ENCODE measurements around the gene GOLGA8Q. TPM values are rescaled to one million over a fixed set of nuclear protein-coding genes. Genes with fewer than 3 reads are reported as not detected.
"Not testable (repeated sequence)": the region's sequence is repeated elsewhere in the genome, so short reads cannot be mapped to it uniquely, and the experiment has no call there.

GOLGA8Q gene
- total and polyA plus RNA-seq, 2 donors, result 0.34 to 0.42 TPM

- H3K9me3 ChIP-seq (ENCODE audit: control insufficient read depth in 2 of 2, insufficient read depth in 1 of 2, low read length in 1 of 2); DNase-seq (ENCODE audit: low read depth in 6 of 9, low spot score in 9 of 9); H3K36me3 ChIP-seq (ENCODE audit: control insufficient read depth in 2 of 2, insufficient read depth in 2 of 2, low read length in 1 of 2); H3K27me3 ChIP-seq (ENCODE audit: control insufficient read depth in 2 of 2, insufficient read depth in 1 of 2, low read length in 1 of 2); H3K4me1 ChIP-seq (ENCODE audit: control insufficient read depth in 2 of 2, insufficient read depth in 2 of 2, low read length in 2 of 2); H3K27ac ChIP-seq (ENCODE audit: low read depth in 1 of 2, low read length in 1 of 2); H3K4me3 ChIP-seq (ENCODE audit: low read length in 2 of 2): not testable (repeated sequence)
- no CpG with 5 or more reads among the region's 38 CpGs for WGBS
Observed at GRCh38 chr15:30573012-30573491, 21.2 kb downstream of the GOLGA8Q start.

- not testable (repeated sequence) for H3K9me3 ChIP-seq (ENCODE audit: control insufficient read depth in 2 of 2, insufficient read depth in 1 of 2, low read length in 1 of 2); H3K4me1 ChIP-seq (ENCODE audit: control insufficient read depth in 2 of 2, insufficient read depth in 2 of 2, low read length in 2 of 2); DNase-seq (ENCODE audit: low read depth in 6 of 9, low spot score in 9 of 9); H3K27me3 ChIP-seq (ENCODE audit: control insufficient read depth in 2 of 2, insufficient read depth in 1 of 2, low read length in 1 of 2); H3K36me3 ChIP-seq (ENCODE audit: control insufficient read depth in 2 of 2, insufficient read depth in 2 of 2, low read length in 1 of 2); H3K4me3 ChIP-seq (ENCODE audit: low read length in 2 of 2); H3K27ac ChIP-seq (ENCODE audit: low read depth in 1 of 2, low read length in 1 of 2)
- no CpG with 5 or more reads among the region's 6 CpGs for WGBS
Observed at GRCh38 chr15:30579394-30579970, 27.6 kb downstream of the GOLGA8Q start.

GRCh38 chr15:30580716-30581115 is 28.9 kb downstream of the GOLGA8Q start:
- not testable (repeated sequence) for H3K27me3 ChIP-seq (ENCODE audit: control insufficient read depth in 2 of 2, insufficient read depth in 1 of 2, low read length in 1 of 2); H3K4me3 ChIP-seq (ENCODE audit: low read length in 2 of 2); H3K9me3 ChIP-seq (ENCODE audit: control insufficient read depth in 2 of 2, insufficient read depth in 1 of 2, low read length in 1 of 2); H3K27ac ChIP-seq (ENCODE audit: low read depth in 1 of 2, low read length in 1 of 2); DNase-seq (ENCODE audit: low read depth in 6 of 9, low spot score in 9 of 9); H3K4me1 ChIP-seq (ENCODE audit: control insufficient read depth in 2 of 2, insufficient read depth in 2 of 2, low read length in 2 of 2); H3K36me3 ChIP-seq (ENCODE audit: control insufficient read depth in 2 of 2, insufficient read depth in 2 of 2, low read length in 1 of 2)
- no CpG with 5 or more reads among the region's 4 CpGs for WGBS

- not testable (repeated sequence) for H3K9me3 ChIP-seq (ENCODE audit: control insufficient read depth in 2 of 2, insufficient read depth in 1 of 2, low read length in 1 of 2); H3K4me3 ChIP-seq (ENCODE audit: low read length in 2 of 2); H3K4me1 ChIP-seq (ENCODE audit: control insufficient read depth in 2 of 2, insufficient read depth in 2 of 2, low read length in 2 of 2); H3K27ac ChIP-seq (ENCODE audit: low read depth in 1 of 2, low read length in 1 of 2); H3K36me3 ChIP-seq (ENCODE audit: control insufficient read depth in 2 of 2, insufficient read depth in 2 of 2, low read length in 1 of 2); H3K27me3 ChIP-seq (ENCODE audit: control insufficient read depth in 2 of 2, insufficient read depth in 1 of 2, low read length in 1 of 2); DNase-seq (ENCODE audit: low read depth in 6 of 9, low spot score in 9 of 9)
- 34% methylated on average over 2 of the region's 2 CpGs for WGBS
Observed at GRCh38 chr15:30598953-30599352, 47.1 kb downstream of the GOLGA8Q start.

GRCh38 chr15:30603796-30604195 is 51.9 kb downstream of the GOLGA8Q start, which contains the start of gene GOLGA8H:
GOLGA8H (plus strand) TSS chr15:30604028; CDS start chr15:30604126, 98 bp downstream.
- DNase-seq (ENCODE audit: low read depth in 6 of 9, low spot score in 9 of 9); H3K27ac ChIP-seq (ENCODE audit: low read depth in 1 of 2, low read length in 1 of 2); H3K4me1 ChIP-seq (ENCODE audit: control insufficient read depth in 2 of 2, insufficient read depth in 2 of 2, low read length in 2 of 2); H3K9me3 ChIP-seq (ENCODE audit: control insufficient read depth in 2 of 2, insufficient read depth in 1 of 2, low read length in 1 of 2); H3K27me3 ChIP-seq (ENCODE audit: control insufficient read depth in 2 of 2, insufficient read depth in 1 of 2, low read length in 1 of 2); H3K4me3 ChIP-seq (ENCODE audit: low read length in 2 of 2); H3K36me3 ChIP-seq (ENCODE audit: control insufficient read depth in 2 of 2, insufficient read depth in 2 of 2, low read length in 1 of 2): not testable (repeated sequence)
- WGBS, result over 99% methylated on average over 4 of the region's 8 CpGs

Other genes with a start within 250 kb of the GOLGA8Q start
- gene CHRFAM7A, start 158.5 kb upstream of the GOLGA8Q start, total RNA-seq, result 0.38 TPM
- gene CHRFAM7A, start 158.5 kb upstream of the GOLGA8Q start, polyA plus RNA-seq, result 1.9 TPM
- gene GOLGA8R, start 137.8 kb upstream of the GOLGA8Q start, total RNA-seq, result 0.80 TPM
- gene GOLGA8R, start 137.8 kb upstream of the GOLGA8Q start, polyA plus RNA-seq, result 0.73 TPM
- 0.33 TPM for gene GOLGA8H, start 52.0 kb downstream of the GOLGA8Q start, total RNA-seq
- gene GOLGA8H, start 52.0 kb downstream of the GOLGA8Q start, polyA plus RNA-seq, result 0.18 TPM

Measured in thymus (tissue), 11 donors.